PFSK-1 (cell line): ENCODE measurements around the gene SUFU.

ENCODE experiments used
- FOXP2 ChIP-seq: optimal IDR thresholded peaks from 2 replicates; pipeline ENCODE3; 2011; ENCODE audit warnings: borderline replicate concordance, control low read depth, inconsistent platforms; ENCODE audit not compliant: insufficient read depth; ENCODE audit errors: extremely low read length, extremely low read depth
- POLR2AphosphoS5 ChIP-seq: IDR thresholded peaks from 2 replicates; pipeline ENCODE4 v1.6.1; 2012; ENCODE audit warnings: low read depth, mild to moderate bottlenecking, control low read depth, low read length, moderate library complexity
- REST ChIP-seq, 2 experiments: IDR thresholded peaks; 2 replicates each; pipeline versions ENCODE4 v1.6.1 to v1.8.0; 2011 to 2012; ENCODE audit warnings: low read depth in 2 of 2, low read length in 2 of 2, control low read depth in 1 of 2, inconsistent platforms in 1 of 2, mild to moderate bottlenecking in 1 of 2, moderate library complexity in 1 of 2; ENCODE audit not compliant: insufficient read depth in 1 of 2
- SIN3A ChIP-seq: IDR thresholded peaks from 2 replicates; pipeline ENCODE4 v1.6.1; 2012; ENCODE audit warnings: mild to moderate bottlenecking, low read length, moderate library complexity, borderline replicate concordance; ENCODE audit not compliant: insufficient read depth
- TAF1 ChIP-seq: IDR thresholded peaks from 2 replicates; pipeline ENCODE4 v1.6.1; 2012; ENCODE audit warnings: low read length, control low read depth, borderline replicate concordance; ENCODE audit not compliant: insufficient read depth

Gene SUFU

GRCh38 chr10:102511583-102512274 lies 8.0 kb downstream of the SUFU start:
- TF ChIP-seq FOXP2 (no peak), TAF1 (no peak)

- no peak for TF ChIP-seq TAF1
- TF ChIP-seq FOXP2, result no peak
- no peak for TF ChIP-seq POLR2AphosphoS5
- no peak for TF ChIP-seq REST (IDR thresholded peaks at IDR 0.05; ENCODE audit: insufficient read depth in 1 of 2, low read depth in 2 of 2, low read length in 2 of 2)
- no peak for TF ChIP-seq SIN3A
These were observed 10.9 kb downstream of the SUFU start for GRCh38 chr10:102514487-102515311.

GRCh38 chr10:102515724-102516123 lies 12.0 kb downstream of the SUFU start:
- TF ChIP-seq FOXP2 (no peak), POLR2AphosphoS5 (no peak), TAF1 (no peak), SIN3A (no peak), REST (IDR thresholded peaks at IDR 0.05; ENCODE audit: insufficient read depth in 1 of 2, low read depth in 2 of 2, low read length in 2 of 2) (no peak)

GRCh38 chr10:102517553-102517952 lies 13.8 kb downstream of the SUFU start:
- TF ChIP-seq SIN3A (no peak), FOXP2 (no peak), POLR2AphosphoS5 (no peak), REST (IDR thresholded peaks at IDR 0.05; ENCODE audit: insufficient read depth in 1 of 2, low read depth in 2 of 2, low read length in 2 of 2) (no peak), TAF1 (no peak)

- TF ChIP-seq REST (IDR thresholded peaks at IDR 0.05; ENCODE audit: insufficient read depth in 1 of 2, low read depth in 2 of 2, low read length in 2 of 2) (no peak), POLR2AphosphoS5 (no peak), TAF1 (no peak), SIN3A (no peak), FOXP2 (no peak)
These were observed 15.6 kb downstream of the SUFU start for GRCh38 chr10:102519246-102519825.
